ENCODE data around the gene GABBR1.

Gene GABBR1

DNA sequence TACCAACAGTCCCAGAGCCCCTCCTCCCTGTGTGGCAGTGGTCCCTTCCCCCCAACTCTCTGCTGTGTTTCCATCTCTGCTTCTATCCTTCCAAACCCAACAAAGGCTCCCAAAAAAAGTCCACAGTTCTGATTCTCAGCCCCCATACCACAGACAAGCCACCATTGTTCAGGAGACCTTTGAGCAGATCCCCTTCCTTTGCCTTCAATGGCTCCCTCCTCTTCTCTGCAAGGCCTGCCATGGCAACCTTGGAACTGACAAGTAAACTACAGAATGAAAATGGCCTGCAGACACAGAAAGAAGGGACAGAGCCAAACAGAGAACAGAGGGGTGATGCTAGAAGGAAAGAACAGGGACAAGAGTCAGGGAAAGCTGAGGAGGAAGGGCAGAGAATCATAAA is 24.9 kb downstream of the GABBR1 start:
- no peak overlapping the region for H3K4me3 ChIP-seq (ENCODE audit: control insufficient read depth, low read depth, low read length)
- DNase-seq (ENCODE audit: low read depth): no peak
- TF ChIP-seq, protein P1, sequence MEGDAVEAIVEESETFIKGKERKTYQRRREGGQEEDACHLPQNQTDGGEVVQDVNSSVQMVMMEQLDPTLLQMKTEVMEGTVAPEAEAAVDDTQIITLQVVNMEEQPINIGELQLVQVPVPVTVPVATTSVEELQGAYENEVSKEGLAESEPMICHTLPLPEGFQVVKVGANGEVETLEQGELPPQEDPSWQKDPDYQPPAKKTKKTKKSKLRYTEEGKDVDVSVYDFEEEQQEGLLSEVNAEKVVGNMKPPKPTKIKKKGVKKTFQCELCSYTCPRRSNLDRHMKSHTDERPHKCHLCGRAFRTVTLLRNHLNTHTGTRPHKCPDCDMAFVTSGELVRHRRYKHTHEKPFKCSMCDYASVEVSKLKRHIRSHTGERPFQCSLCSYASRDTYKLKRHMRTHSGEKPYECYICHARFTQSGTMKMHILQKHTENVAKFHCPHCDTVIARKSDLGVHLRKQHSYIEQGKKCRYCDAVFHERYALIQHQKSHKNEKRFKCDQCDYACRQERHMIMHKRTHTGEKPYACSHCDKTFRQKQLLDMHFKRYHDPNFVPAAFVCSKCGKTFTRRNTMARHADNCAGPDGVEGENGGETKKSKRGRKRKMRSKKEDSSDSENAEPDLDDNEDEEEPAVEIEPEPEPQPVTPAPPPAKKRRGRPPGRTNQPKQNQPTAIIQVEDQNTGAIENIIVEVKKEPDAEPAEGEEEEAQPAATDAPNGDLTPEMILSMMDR (IDR thresholded peaks at IDR 0.05; ENCODE audit: control insufficient read depth, insufficient read depth, low read depth, low read length, missing control alignments): no peak

DNA sequence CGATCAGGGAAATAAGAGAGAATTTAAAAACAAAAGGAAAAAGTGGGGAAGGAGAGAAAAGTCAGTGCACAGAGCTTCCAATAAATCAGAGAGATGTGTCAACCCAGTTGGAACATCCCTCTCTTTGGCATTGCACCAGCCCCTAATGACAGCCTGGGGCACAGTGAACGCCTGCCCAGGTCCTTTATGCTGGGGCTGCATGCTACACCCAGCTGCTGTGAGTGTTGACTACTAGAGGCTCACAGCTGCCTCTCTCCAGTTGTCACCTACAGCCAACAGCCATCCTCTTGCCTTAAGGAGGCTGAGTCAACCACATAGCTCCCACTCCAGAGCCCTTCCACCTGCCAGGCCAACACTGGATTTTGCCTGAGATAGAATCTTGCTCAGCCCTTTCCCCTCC is 29.1 kb downstream of the GABBR1 start:
- no peak for DNase-seq (ENCODE audit: low read depth)
- TF ChIP-seq, protein P1 (IDR thresholded peaks at IDR 0.05; ENCODE audit: control insufficient read depth, insufficient read depth, low read depth, low read length, missing control alignments): no peak
- no peak overlapping the region for H3K4me3 ChIP-seq (ENCODE audit: control insufficient read depth, low read depth, low read length)

DNA sequence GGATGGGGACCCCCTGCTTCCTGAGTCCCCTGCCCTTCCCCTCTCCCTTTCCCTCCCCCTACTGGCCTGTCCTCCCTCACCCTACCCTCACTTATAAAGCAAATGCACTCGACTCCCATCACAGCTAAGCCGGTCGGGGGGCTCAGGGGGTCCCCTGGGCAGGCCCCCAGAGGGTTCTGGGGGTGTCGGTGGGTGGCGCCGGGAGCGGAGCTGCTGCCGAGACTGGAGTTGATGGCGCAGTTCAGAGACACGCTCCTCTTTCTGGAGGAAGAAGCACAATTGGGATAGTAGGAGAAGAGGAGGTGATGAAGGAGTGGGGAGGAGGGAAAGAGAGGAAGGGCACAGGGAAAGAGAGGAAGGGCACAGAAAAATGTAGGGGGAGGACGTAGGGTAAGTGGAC is 29.5 kb downstream of the GABBR1 start:
- TF ChIP-seq, protein P1 (IDR thresholded peaks at IDR 0.05; ENCODE audit: control insufficient read depth, insufficient read depth, low read depth, low read length, missing control alignments): no peak
- no peak for DNase-seq (ENCODE audit: low read depth)
- no peak overlapping the region for H3K4me3 ChIP-seq (ENCODE audit: control insufficient read depth, low read depth, low read length)

DNA sequence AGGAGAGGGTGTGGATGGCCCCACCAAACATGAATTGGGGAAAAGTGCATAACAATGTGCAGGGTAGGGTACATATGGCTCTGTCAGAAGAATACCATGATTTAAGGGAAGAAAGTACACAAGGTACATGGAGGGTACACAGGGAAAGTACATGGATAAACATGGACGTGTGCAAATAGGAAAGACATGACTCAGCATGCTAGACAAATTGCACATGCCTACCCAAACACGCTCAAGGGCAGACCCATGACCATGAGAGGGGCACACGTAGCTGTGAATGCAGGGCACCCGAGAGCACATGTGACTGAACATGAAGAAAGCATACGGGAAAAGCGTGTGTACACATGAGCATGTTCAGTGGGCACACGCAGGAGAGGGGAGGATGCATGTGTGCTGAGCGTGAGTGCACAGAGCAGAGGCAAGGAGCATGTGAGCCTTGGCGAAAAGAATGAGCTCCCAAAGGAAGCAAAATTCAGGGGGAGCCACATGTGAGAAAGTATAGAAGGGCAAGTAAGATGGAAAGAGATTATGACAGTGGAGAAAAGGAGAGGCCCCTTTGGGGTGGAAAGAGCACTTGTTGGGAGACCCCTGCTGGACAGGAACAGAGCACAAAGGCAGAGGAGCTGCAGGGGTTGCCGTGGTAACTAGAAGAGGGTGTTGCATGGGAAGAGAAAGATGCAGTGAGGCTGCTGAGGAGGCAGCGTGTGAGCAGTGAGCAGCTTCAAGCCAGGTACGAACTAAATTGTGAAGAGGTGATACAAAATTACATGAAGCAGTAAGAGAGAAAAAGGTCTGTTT is 30.2 kb downstream of the GABBR1 start:
- DNase-seq (ENCODE audit: low read depth): no peak
- TF ChIP-seq, protein P1 (IDR thresholded peaks at IDR 0.05; ENCODE audit: control insufficient read depth, insufficient read depth, low read depth, low read length, missing control alignments): no peak
- H3K4me3 ChIP-seq (ENCODE audit: control insufficient read depth, low read depth, low read length): no peak overlapping the region

DNA sequence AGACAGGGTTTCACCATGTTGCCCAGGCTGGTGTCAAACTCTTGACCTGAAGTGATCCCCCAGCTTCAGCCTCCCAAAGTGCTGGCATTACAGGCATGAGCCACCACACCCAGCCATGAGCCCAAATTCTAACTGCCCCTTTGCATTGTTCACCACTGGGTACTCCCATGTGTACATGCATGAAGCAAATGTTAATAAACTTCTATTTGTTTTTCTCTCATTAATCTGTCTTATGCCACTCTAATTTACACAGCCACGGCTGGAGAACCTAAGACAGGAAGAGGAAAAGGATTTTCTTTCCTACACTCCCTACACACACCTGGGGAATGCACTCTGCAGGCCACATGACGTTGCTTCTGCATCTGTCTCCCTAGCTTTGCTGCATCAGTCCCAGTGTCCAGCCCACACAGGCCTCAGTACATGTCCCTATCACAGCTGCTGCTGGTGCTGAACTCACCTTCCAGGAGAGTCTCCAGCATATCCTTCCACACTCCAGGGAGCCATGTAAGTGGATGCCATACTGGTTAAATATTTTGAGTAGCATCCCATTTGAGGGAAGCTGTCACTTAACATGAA is 34.7 kb downstream of the GABBR1 start:
- no peak overlapping the region for H3K4me3 ChIP-seq (ENCODE audit: control insufficient read depth, low read depth, low read length)
- no peak for DNase-seq (ENCODE audit: low read depth)
- TF ChIP-seq, protein P1 (IDR thresholded peaks at IDR 0.05; ENCODE audit: control insufficient read depth, insufficient read depth, low read depth, low read length, missing control alignments): no peak

DNA sequence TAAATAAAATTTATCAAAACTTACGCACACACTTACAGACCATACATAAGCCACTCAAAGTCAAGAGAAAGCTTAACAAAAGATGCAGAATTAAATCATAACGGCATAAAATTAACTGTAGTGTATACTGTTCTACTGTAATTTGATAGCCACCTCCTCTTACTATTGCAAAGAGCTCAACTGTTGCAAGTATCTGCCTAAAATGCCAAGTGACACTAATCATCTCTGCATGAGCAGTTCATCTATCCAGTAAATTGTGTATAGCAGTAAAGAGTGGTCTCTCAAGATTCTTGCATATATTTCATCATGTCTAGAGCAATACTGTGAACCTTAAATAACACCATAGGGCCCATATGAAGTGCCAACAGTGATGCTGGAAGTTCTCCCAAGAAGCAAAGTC is 35.8 kb downstream of the GABBR1 start:
- H3K4me3 ChIP-seq (ENCODE audit: control insufficient read depth, low read depth, low read length): no peak overlapping the region
- no peak for DNase-seq (ENCODE audit: low read depth)
- TF ChIP-seq, protein P1 (IDR thresholded peaks at IDR 0.05; ENCODE audit: control insufficient read depth, insufficient read depth, low read depth, low read length, missing control alignments): no peak

Data from AG09309 (cell line).